WTC11 (cell line): ENCODE measurements around the gene LMO1. TPM values are rescaled to one million over a fixed set of nuclear protein-coding genes. Genes with fewer than 3 reads are reported as not detected.

Experiments used
- ATAC-seq: fragments of 200-7000 bp; cut with Tn5 transposase; 2 replicates; pipeline ENCODE4 v1.10.0; 2021; ENCODE audit warnings: mild to moderate bottlenecking, moderate library complexity
- CTCF ChIA-PET: fragments of 300-600 bp; sonication (Branson Sonifier 250); formaldehyde crosslinking; loops from one replicate; lab custom pipeline; 2021; ENCODE audit warnings: antibody characterized with exemption; lab: Charles Lee
- POLR2A ChIA-PET: fragments of 350-600 bp; sonication (Branson Sonifier 250); formaldehyde crosslinking; loops from one replicate; lab custom pipeline; 2021; ENCODE audit warnings: antibody characterized with exemption; lab: Charles Lee
- DNase-seq: peaks from one replicate; pipeline ENCODE4 v3.0.0; 2021; ENCODE audit warnings: low spot score
- H3K27ac Mint-ChIP-seq: 2 replicates; pipeline ENCODE4 v1.8.0; 2021; ENCODE audit warnings: mixed read lengths
- H3K27me3 Mint-ChIP-seq: 2 replicates; pipeline ENCODE4 v1.8.0; 2021; ENCODE audit warnings: low read depth, mild to moderate bottlenecking, moderate library complexity, mixed read lengths
- H3K36me3 Mint-ChIP-seq: 2 replicates; pipeline ENCODE4 v1.8.0; 2021; ENCODE audit warnings: mixed read lengths
- H3K4me1 Mint-ChIP-seq: 2 replicates; pipeline ENCODE4 v1.8.0; 2022; ENCODE audit warnings: mixed read lengths
- H3K4me3 Mint-ChIP-seq: 2 replicates; pipeline ENCODE4 v1.8.0; 2021; ENCODE audit warnings: mild to moderate bottlenecking, moderate library complexity, mixed read lengths
- H3K9me3 Mint-ChIP-seq: 2 replicates; pipeline ENCODE4 v1.8.0; 2021; ENCODE audit warnings: mixed read lengths
- ATF3 ChIP-seq: sonication (generic); formaldehyde crosslinking; conservative IDR thresholded peaks from 2 replicates; pipeline ENCODE4 v1.8.1; 2022; ENCODE audit warnings: mild to moderate bottlenecking, missing genetic modification reagents
- E2F4 ChIP-seq: sonication (generic); formaldehyde crosslinking; IDR thresholded peaks from 2 replicates; pipeline ENCODE4 v1.8.1; 2022; ENCODE audit warnings: low read depth, mild to moderate bottlenecking, moderate library complexity, missing genetic modification reagents, borderline replicate concordance
- FOXP4 ChIP-seq: sonication (generic); formaldehyde crosslinking; IDR thresholded peaks from 2 replicates; pipeline ENCODE4 v1.8.0; 2022; ENCODE audit warnings: mild to moderate bottlenecking, missing genetic modification reagents
- GRHL2 ChIP-seq: fragments of 250-450 bp; sonication (Bioruptor Pico); IDR thresholded peaks from 2 replicates; pipeline ENCODE4 v1.8.0; 2022; ENCODE audit warnings: mild to moderate bottlenecking, moderate library complexity; ENCODE audit not compliant: insufficient replicate concordance, severe bottlenecking
- NFE2L1 ChIP-seq: sonication (generic); formaldehyde crosslinking; IDR thresholded peaks from 2 replicates; pipeline ENCODE4 v1.8.1; 2023; ENCODE audit warnings: missing genetic modification reagents
- NR3C1 ChIP-seq: sonication (generic); formaldehyde crosslinking; conservative IDR thresholded peaks from 2 replicates; pipeline ENCODE4 v1.8.1; 2023; ENCODE audit warnings: low read depth, mild to moderate bottlenecking, missing genetic modification reagents
- RORB ChIP-seq: fragments of 250-450 bp; sonication (Bioruptor Pico); IDR thresholded peaks from 2 replicates; pipeline ENCODE4 v1.9.0; 2021; ENCODE audit warnings: mild to moderate bottlenecking
- USF1 ChIP-seq: sonication (generic); formaldehyde crosslinking; IDR thresholded peaks from 2 replicates; pipeline ENCODE4 v1.8.0; 2022; ENCODE audit warnings: mild to moderate bottlenecking, missing genetic modification reagents
- total RNA-seq: library from RNA; stranded (reverse); gene quantifications from 3 replicates; pipeline ENCODE4 v1.2.3, GENCODE V29; 2021
- TF ChIP-seq, protein P1 (sequence below): sonication (generic); formaldehyde crosslinking; IDR thresholded peaks from 2 replicates; pipeline ENCODE4 v1.8.1; 2023; ENCODE audit warnings: mild to moderate bottlenecking, missing genetic modification reagents, moderate library complexity
- TF ChIP-seq, protein P2 (sequence below): fragments of 200-600 bp; IDR thresholded peaks from 2 replicates; pipeline ENCODE4 v1.8.0; 2022; ENCODE audit warnings: antibody characterized with exemption
- TF ChIP-seq, protein P3 (sequence below): sonication (generic); formaldehyde crosslinking; IDR thresholded peaks from 2 replicates; pipeline ENCODE4 v1.8.1; 2023; ENCODE audit warnings: mild to moderate bottlenecking, moderate library complexity, missing genetic modification reagents

LMO1 gene
- total RNA-seq, 1 experiment from 2014 or later, result 0.44 TPM

DNA sequence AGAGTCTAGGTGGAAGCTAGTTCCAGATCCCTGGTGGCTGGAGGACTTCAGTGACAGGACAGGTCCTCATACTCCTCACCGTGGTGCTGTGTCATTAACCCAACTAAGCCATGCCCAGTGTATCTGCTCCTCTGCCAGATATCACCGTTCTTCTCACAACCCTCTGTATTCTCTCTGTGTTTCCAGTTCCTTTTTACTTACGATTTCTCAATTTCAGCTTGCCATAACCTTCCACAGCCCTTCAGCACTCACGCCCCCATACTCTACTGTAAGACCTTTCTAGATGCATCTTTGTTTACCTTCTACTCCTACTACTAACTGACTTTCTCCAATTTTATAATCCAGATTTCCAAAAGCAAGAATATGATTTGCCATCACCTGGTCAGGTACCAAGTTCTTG, 68.7 kb downstream of the LMO1 start (continued):
- TF ChIP-seq FOXP4 (CRISPR knock-in tag) (no peak), RORB (CRISPR knock-in tag) (no peak), NFE2L1 (no peak)

GRCh38 chr11:8192896-8193209, 70.8 kb downstream of the LMO1 start:
- peaks cover 29% of the 10 kb centered on the region for H3K27me3 Mint-ChIP-seq
- no peaks in the 10 kb centered on the region for H3K36me3 Mint-ChIP-seq
- TF ChIP-seq USF1, result peak; percentile 75
- TF ChIP-seq, protein P1, sequence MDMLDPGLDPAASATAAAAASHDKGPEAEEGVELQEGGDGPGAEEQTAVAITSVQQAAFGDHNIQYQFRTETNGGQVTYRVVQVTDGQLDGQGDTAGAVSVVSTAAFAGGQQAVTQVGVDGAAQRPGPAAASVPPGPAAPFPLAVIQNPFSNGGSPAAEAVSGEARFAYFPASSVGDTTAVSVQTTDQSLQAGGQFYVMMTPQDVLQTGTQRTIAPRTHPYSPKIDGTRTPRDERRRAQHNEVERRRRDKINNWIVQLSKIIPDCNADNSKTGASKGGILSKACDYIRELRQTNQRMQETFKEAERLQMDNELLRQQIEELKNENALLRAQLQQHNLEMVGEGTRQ (CRISPR knock-in tag), result peak; percentile 66
- TF ChIP-seq GRHL2, result no peak
- no peak overlapping the region for H3K4me3 Mint-ChIP-seq
- ChIA-PET POLR2A (no interaction called here), CTCF (interaction anchor here (0.5 to 2.5 kb wide), 50 partner anchors 9 to 767 kb away, joined by 3 to 29 read pairs (median 4); partner anchors contain the start of genes LMO1 and RIC3)
- H3K9me3 Mint-ChIP-seq, result no peaks in the 10 kb centered on the region
- ATAC-seq (peak; percentile 88), DNase-seq (peak; percentile 38)
- H3K27ac Mint-ChIP-seq, result no peak overlapping the region
- no peaks in the 10 kb centered on the region for H3K4me1 Mint-ChIP-seq

GRCh38 chr11:8192016-8192895, 71.4 kb downstream of the LMO1 start:
- DNase-seq (peak; percentile 84), ATAC-seq (peak; percentile 93)
- Mint-ChIP-seq H3K9me3 (no peaks in the 10 kb centered on the region), H3K4me1 (no peaks in the 10 kb centered on the region), H3K4me3 (no peak overlapping the region), H3K36me3 (no peaks in the 10 kb centered on the region), H3K27me3 (peaks cover 26% of the 10 kb centered on the region), H3K27ac (no peak overlapping the region)
- ChIA-PET POLR2A (no interaction called here), CTCF (interaction anchor here (0.5 to 2.5 kb wide), 50 partner anchors 8 to 767 kb away, joined by 3 to 29 read pairs (median 4); partner anchors contain the start of genes LMO1 and RIC3)
- TF ChIP-seq NR3C1 (no peak), E2F4 (CRISPR knock-in tag) (no peak), ATF3 (CRISPR knock-in tag) (no peak)
- TF ChIP-seq, protein P2, sequence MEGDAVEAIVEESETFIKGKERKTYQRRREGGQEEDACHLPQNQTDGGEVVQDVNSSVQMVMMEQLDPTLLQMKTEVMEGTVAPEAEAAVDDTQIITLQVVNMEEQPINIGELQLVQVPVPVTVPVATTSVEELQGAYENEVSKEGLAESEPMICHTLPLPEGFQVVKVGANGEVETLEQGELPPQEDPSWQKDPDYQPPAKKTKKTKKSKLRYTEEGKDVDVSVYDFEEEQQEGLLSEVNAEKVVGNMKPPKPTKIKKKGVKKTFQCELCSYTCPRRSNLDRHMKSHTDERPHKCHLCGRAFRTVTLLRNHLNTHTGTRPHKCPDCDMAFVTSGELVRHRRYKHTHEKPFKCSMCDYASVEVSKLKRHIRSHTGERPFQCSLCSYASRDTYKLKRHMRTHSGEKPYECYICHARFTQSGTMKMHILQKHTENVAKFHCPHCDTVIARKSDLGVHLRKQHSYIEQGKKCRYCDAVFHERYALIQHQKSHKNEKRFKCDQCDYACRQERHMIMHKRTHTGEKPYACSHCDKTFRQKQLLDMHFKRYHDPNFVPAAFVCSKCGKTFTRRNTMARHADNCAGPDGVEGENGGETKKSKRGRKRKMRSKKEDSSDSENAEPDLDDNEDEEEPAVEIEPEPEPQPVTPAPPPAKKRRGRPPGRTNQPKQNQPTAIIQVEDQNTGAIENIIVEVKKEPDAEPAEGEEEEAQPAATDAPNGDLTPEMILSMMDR, result peak; percentile 70
- TF ChIP-seq, protein P3, sequence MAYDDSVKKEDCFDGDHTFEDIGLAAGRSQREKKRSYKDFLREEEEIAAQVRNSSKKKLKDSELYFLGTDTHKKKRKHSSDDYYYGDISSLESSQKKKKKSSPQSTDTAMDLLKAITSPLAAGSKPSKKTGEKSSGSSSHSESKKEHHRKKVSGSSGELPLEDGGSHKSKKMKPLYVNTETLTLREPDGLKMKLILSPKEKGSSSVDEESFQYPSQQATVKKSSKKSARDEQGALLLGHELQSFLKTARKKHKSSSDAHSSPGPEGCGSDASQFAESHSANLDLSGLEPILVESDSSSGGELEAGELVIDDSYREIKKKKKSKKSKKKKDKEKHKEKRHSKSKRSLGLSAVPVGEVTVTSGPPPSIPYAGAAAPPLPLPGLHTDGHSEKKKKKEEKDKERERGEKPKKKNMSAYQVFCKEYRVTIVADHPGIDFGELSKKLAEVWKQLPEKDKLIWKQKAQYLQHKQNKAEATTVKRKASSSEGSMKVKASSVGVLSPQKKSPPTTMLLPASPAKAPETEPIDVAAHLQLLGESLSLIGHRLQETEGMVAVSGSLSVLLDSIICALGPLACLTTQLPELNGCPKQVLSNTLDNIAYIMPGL (CRISPR knock-in tag), result no peak
